Upper lobe of left lung (tissue), 4 donors: ENCODE results near the gene ATG3.

Source experiments
- CTCF ChIP-seq, 6 experiments: fragments of 450-650 bp in 4 of 6; fragments of 200-600 bp in 2 of 6; sonication (generic) in 2 of 6; IDR thresholded peaks; one replicate each; pipeline ENCODE4 v1.5.1; 2016 to 2019; ENCODE audit warnings: antibody characterized with exemption in 6 of 6
- EP300 ChIP-seq, 4 donors: sonication (generic); formaldehyde crosslinking; IDR thresholded peaks; one replicate each; pipeline ENCODE4 v1.5.1; 2017; ENCODE audit warnings: antibody characterized with exemption in 4 of 4, control low read depth in 2 of 4
- POLR2A ChIP-seq, 4 donors: fragments of 450-650 bp; IDR thresholded peaks; one replicate each; pipeline ENCODE4 v1.5.1; 2016 to 2017; ENCODE audit warnings: antibody characterized with exemption in 4 of 4, mild to moderate bottlenecking in 2 of 4
- POLR2AphosphoS5 ChIP-seq, 2 donors: sonication (generic); formaldehyde crosslinking; IDR thresholded peaks; one replicate each; pipeline ENCODE4 v1.5.1; 2017; ENCODE audit warnings: antibody characterized with exemption in 2 of 2

DNA sequence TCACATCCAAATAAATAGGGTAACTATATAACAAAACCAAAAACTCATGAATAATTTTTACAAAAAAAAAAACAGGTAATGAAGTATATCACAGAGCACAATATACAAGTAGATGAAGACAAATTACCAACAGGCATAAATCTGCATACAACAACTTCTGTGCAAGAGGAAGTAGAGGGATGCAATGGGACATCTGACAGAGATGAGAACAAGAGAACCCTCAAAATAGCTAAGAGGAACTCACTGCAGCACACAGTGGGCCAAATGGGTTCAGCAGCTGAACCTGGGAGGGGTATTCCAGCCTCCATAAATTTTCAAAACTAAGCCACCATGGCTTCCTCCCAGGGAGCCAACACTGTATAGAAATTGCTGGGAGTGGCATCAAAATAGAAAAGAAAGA, 52.9 kb downstream of the ATG3 start:
- TF ChIP-seq CTCF (IDR thresholded peaks at IDR 0.05) (no peak), POLR2AphosphoS5 (IDR thresholded peaks at IDR 0.05) (no peak), POLR2A (IDR thresholded peaks at IDR 0.05) (no peak), EP300 (IDR thresholded peaks at IDR 0.05) (no peak)
